ENCODE results near the gene OOEP. TPM values are rescaled to one million over a fixed set of nuclear protein-coding genes. Genes with fewer than 3 reads are reported as not detected.

The OOEP gene
- total RNA-seq, 4 donors from 2014 or later = not detected

GRCh38 chr6:73367761-73368355 lies 1.8 kb downstream of the OOEP start:
- Histone ChIP-seq H3K4me3 (no peak overlapping the region), H3K36me3 (no peaks in the 10 kb centered on the region), H3K9me3 (no peaks in the 10 kb centered on the region), H3K4me1 (no peaks in the 10 kb centered on the region), H3K27ac (no peak overlapping the region), H3K27me3 (no peaks in the 10 kb centered on the region)
- DNase-seq = no peak
- TF ChIP-seq POLR2A (IDR thresholded peaks at IDR 0.05) = no peak
- TF ChIP-seq CTCF (IDR thresholded peaks at IDR 0.05) = no peak
- intact Hi-C loops (cut with DNase I; ENCODE audit: low total_unique reads) = no loop called here

GRCh38 chr6:73364549-73364948 lies 5.1 kb downstream of the OOEP start:
- H3K9me3 ChIP-seq = no peaks in the 10 kb centered on the region
- TF ChIP-seq POLR2A (IDR thresholded peaks at IDR 0.05) (no peak), CTCF (IDR thresholded peaks at IDR 0.05) (no peak)
- intact Hi-C loops (cut with DNase I; ENCODE audit: low total_unique reads) = no loop called here
- no peaks in the 10 kb centered on the region for H3K4me1 ChIP-seq
- no peak overlapping the region for H3K27ac ChIP-seq
- DNase-seq = no peak
- no peaks in the 10 kb centered on the region for H3K27me3 ChIP-seq
- H3K36me3 ChIP-seq = no peaks in the 10 kb centered on the region
- no peak overlapping the region for H3K4me3 ChIP-seq

- H3K27me3 ChIP-seq = no peaks in the 10 kb centered on the region
- intact Hi-C loops (cut with DNase I; ENCODE audit: low total_unique reads) = no loop called here
- no peak for DNase-seq
- no peaks in the 10 kb centered on the region for H3K9me3 ChIP-seq
- no peak overlapping the region for H3K27ac ChIP-seq
- H3K4me1 ChIP-seq = no peaks in the 10 kb centered on the region
- no peaks in the 10 kb centered on the region for H3K36me3 ChIP-seq
- no peak overlapping the region for H3K4me3 ChIP-seq
- TF ChIP-seq CTCF (IDR thresholded peaks at IDR 0.05) (no peak), POLR2A (IDR thresholded peaks at IDR 0.05) (no peak)
Measured at GRCh38 chr6:73364121-73364520, 5.6 kb downstream of the OOEP start.

- intact Hi-C loops (cut with DNase I; ENCODE audit: low total_unique reads) = no loop called here
- Histone ChIP-seq H3K27me3 (no peaks in the 10 kb centered on the region), H3K4me3 (no peak overlapping the region), H3K36me3 (no peaks in the 10 kb centered on the region), H3K9me3 (no peaks in the 10 kb centered on the region), H3K4me1 (no peaks in the 10 kb centered on the region), H3K27ac (no peak overlapping the region)
- no peak for TF ChIP-seq POLR2A (IDR thresholded peaks at IDR 0.05)
- no peak for TF ChIP-seq CTCF (IDR thresholded peaks at IDR 0.05)
- no peak for DNase-seq
Measured at GRCh38 chr6:73363537-73363875, 6.2 kb downstream of the OOEP start.

- H3K27ac ChIP-seq = no peak overlapping the region
- H3K4me1 ChIP-seq = no peaks in the 10 kb centered on the region
- H3K9me3 ChIP-seq = no peaks in the 10 kb centered on the region
- no peak for DNase-seq
- no peaks in the 10 kb centered on the region for H3K36me3 ChIP-seq
- no peaks in the 10 kb centered on the region for H3K27me3 ChIP-seq
- H3K4me3 ChIP-seq = no peak overlapping the region
- intact Hi-C loops (cut with DNase I; ENCODE audit: low total_unique reads) = no loop called here
- TF ChIP-seq POLR2A (IDR thresholded peaks at IDR 0.05) = no peak
- no peak for TF ChIP-seq CTCF (IDR thresholded peaks at IDR 0.05)
Measured at GRCh38 chr6:73362869-73363536, 6.7 kb downstream of the OOEP start.
